PC-9 (cell line): ENCODE data around the gene PPARA. TPM values are rescaled to one million over a fixed set of nuclear protein-coding genes. Genes with fewer than 3 reads are reported as not detected.

ENCODE experiments used
- BruUV-seq: library from RNA; stranded (reverse); fragments of 400-500 nt; replicated peaks from 2 replicates; lab custom pipeline; 2021; lab: Mats Ljungman, UMichigan
- CTCF ChIA-PET: fragments of 300-600 bp; sonication (Branson Sonifier 250); formaldehyde crosslinking; loops from one replicate; lab custom pipeline; 2022; ENCODE audit warnings: antibody characterized with exemption; lab: Charles Lee
- POLR2A ChIA-PET: fragments of 300-600 bp; sonication (Branson Sonifier 250); formaldehyde crosslinking; loops from one replicate; lab custom pipeline; 2022; ENCODE audit warnings: antibody characterized with exemption; ENCODE audit not compliant: unreplicated experiment; lab: Charles Lee
- DNase-seq, 2 experiments: peaks; one replicate each; pipeline versions ENCODE4 v3.0.0 to v3.0.0-alpha.2; 2015 to 2022; ENCODE audit warnings: mixed read lengths in 1 of 2
- H2AFZ ChIP-seq: fragments of 200-600 bp; sonication (generic); 2 replicates; pipeline ENCODE4 v1.8.1; 2017; ENCODE audit warnings: antibody characterized with exemption
- H3F3A ChIP-seq: fragments of 200-600 bp; sonication (generic); 2 replicates; pipeline ENCODE4 v1.8.1; 2017; ENCODE audit warnings: antibody characterized with exemption, mild to moderate bottlenecking, low read depth; ENCODE audit not compliant: insufficient read depth
- H3K27ac ChIP-seq: fragments of 200-600 bp; sonication (generic); 2 replicates; pipeline ENCODE4 v1.6.1; 2016; ENCODE audit warnings: mixed run types
- H3K27me3 ChIP-seq: fragments of 200-600 bp; sonication (generic); 2 replicates; pipeline ENCODE4 v1.6.1; 2016; ENCODE audit warnings: low read depth, mixed run types; ENCODE audit not compliant: insufficient read depth
- H3K36me3 ChIP-seq: fragments of 200-600 bp; sonication (generic); 2 replicates; pipeline ENCODE4 v1.6.1; 2016; ENCODE audit warnings: low read depth, mixed run types
- H3K4me1 ChIP-seq: fragments of 200-600 bp; sonication (generic); replicated peaks from 2 replicates; pipeline ENCODE4 v1.6.1; 2016; ENCODE audit warnings: mixed run types; ENCODE audit not compliant: insufficient read depth
- H3K4me2 ChIP-seq: fragments of 200-600 bp; sonication (generic); 2 replicates; pipeline ENCODE4 v1.6.1; 2017; ENCODE audit warnings: mixed run types
- H3K4me3 ChIP-seq: fragments of 200-600 bp; sonication (generic); 2 replicates; pipeline ENCODE4 v1.6.1; 2016; ENCODE audit warnings: mixed run types
- H3K79me2 ChIP-seq: fragments of 200-600 bp; sonication (generic); 2 replicates; pipeline ENCODE4 v1.6.1; 2017; ENCODE audit warnings: low read depth, mixed run types
- H3K9me2 ChIP-seq: fragments of 200-600 bp; sonication (generic); 2 replicates; pipeline ENCODE4 v1.8.1; 2017; ENCODE audit warnings: mild to moderate bottlenecking; ENCODE audit not compliant: insufficient read depth
- H3K9me3 ChIP-seq: fragments of 200-600 bp; sonication (generic); 2 replicates; pipeline ENCODE4 v1.8.1; 2016; ENCODE audit warnings: low read depth; ENCODE audit not compliant: insufficient read depth
- H4K20me1 ChIP-seq: fragments of 200-600 bp; sonication (generic); 2 replicates; pipeline ENCODE4 v1.8.1; 2017; ENCODE audit not compliant: insufficient read depth
- EZH2 ChIP-seq: fragments of 200-600 bp; sonication (generic); IDR thresholded peaks from 2 replicates; pipeline ENCODE4 v1.8.0; 2017; ENCODE audit warnings: antibody characterized with exemption, low read depth
- intact Hi-C: fragments of 100-400 bp; cut with micrococcal nuclease; formaldehyde crosslinking; loops from one replicate; pipeline ENCODE4 v1.10.0; 2022; ENCODE audit not compliant: unreplicated experiment
- total RNA-seq: library from RNA; stranded (reverse); gene quantifications from 2 replicates; pipeline ENCODE4 v1.2.3, GENCODE V29; 2021
- TF ChIP-seq, protein P1 (sequence below): fragments of 200-600 bp; sonication (generic); conservative IDR thresholded peaks from 2 replicates; pipeline ENCODE4 v1.6.1; 2017; ENCODE audit warnings: mixed run types, antibody characterized with exemption, mild to moderate bottlenecking, moderate library complexity

PPARA gene
- total RNA-seq, 1 experiment from 2014 or later = 43.9 TPM

DNA sequence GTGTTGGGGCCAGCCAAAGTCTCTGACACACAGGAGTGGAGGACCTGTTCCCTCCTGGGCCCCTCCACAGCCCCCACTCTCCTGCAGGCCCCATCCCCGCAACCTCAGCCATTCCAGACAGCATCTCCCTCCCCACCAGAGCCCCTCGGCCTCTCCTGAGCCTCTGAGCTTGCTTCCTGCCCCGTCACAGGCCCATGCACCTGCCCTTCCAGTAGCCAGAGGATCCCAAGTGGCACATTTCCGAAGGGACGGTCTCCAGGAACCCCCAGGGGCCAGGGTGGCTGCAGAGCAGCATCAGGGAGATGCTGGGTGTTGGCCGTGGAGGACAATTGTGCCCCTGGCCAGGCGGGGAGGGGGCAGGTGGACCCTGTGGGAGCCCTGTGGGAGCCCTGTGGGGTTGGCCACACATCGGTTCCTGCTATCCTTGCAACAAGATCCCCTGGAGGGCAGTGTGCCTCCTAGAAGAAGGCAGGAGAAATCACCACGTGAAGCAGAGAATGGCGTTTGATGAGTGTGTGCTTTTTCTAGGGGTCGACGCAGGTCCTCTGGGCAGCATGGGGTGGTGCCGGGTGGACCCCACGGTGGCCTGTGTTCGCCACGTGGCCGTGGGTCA, 45.3 kb upstream of the PPARA start:
- intact Hi-C loops = loop anchor here (5.0 kb wide), 1 partner anchor 33 kb away; no protein-coding TSS in a partner anchor

DNA sequence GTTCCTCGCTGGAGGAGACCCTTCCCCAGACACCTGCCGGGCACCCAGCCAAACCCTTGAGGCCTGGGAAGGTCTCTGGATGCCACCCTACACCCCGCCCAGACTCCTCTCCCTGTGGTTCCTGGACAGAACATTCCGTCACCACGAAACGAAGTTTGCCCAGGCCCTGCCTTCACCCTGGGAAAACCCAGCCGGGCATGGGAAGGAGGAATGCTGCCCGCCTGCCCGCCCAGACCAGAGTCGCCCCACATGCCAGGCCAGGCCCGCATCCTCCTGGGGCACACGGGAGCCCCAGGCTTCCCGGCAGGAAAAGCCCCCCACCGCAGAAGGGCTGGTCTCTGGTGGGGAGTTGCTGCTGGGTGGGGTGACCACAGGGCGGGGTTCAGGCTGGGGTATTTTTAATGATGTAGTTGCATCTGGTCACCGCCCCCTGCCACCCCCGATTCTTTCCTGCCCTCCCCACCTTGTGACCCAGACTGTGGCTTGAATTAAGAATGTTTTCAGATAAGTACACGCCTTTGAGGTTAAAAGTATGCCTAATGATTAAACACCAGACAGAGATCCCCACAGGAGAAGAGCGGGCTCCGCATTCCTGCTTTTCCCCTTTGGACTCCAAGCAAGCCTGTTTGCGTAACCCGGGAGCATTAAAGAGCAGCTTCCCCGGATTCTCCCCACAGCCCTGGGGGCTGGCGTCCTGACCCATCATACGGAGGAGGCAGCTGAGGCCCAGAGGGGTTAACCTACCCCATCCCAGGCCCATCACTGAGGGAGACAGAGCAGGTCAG, 44.6 kb upstream of the PPARA start:
- intact Hi-C loops = loop anchor here (5.0 kb wide), 1 partner anchor 33 kb away; no protein-coding TSS in a partner anchor
- Histone ChIP-seq H3K36me3 (peaks cover 7% of the 10 kb centered on the region), H3K27ac (no peak overlapping the region), H2AFZ (no peak overlapping the region), H3K4me2 (no peak overlapping the region), H4K20me1 (peaks cover 6% of the 10 kb centered on the region; the same call in 1 of the 2 replicates), H3K27me3 (no peaks in the 10 kb centered on the region), H3K9me2 (no peaks in the 10 kb centered on the region), H3K4me3 (no peak overlapping the region), H3F3A (peaks cover 25% of the 10 kb centered on the region), H3K79me2 (no peaks in the 10 kb centered on the region), H3K9me3 (no peaks in the 10 kb centered on the region), H3K4me1 (peaks cover 5% of the 10 kb centered on the region; the same call in 1 of the 2 replicates)
- no peak for TF ChIP-seq EZH2
- TF ChIP-seq, protein P1, sequence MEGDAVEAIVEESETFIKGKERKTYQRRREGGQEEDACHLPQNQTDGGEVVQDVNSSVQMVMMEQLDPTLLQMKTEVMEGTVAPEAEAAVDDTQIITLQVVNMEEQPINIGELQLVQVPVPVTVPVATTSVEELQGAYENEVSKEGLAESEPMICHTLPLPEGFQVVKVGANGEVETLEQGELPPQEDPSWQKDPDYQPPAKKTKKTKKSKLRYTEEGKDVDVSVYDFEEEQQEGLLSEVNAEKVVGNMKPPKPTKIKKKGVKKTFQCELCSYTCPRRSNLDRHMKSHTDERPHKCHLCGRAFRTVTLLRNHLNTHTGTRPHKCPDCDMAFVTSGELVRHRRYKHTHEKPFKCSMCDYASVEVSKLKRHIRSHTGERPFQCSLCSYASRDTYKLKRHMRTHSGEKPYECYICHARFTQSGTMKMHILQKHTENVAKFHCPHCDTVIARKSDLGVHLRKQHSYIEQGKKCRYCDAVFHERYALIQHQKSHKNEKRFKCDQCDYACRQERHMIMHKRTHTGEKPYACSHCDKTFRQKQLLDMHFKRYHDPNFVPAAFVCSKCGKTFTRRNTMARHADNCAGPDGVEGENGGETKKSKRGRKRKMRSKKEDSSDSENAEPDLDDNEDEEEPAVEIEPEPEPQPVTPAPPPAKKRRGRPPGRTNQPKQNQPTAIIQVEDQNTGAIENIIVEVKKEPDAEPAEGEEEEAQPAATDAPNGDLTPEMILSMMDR = no peak
- no TSS peak for BruUV-seq
- ChIA-PET POLR2A (interaction anchor here (0.7 kb wide), 1 partner anchor 108 kb away, joined by 8 read pairs; no protein-coding TSS in a partner anchor), CTCF (no interaction called here)
- DNase-seq = peak in 1 of 2 experiments; percentile 86

More for the DNA sequence above, 45.3 kb upstream of the PPARA start:
- Histone ChIP-seq H4K20me1 (peaks cover 6% of the 10 kb centered on the region; the same call in 1 of the 2 replicates), H3K27ac (no peak overlapping the region), H3K9me2 (no peaks in the 10 kb centered on the region), H2AFZ (no peak overlapping the region), H3K27me3 (no peaks in the 10 kb centered on the region), H3F3A (peaks cover 19% of the 10 kb centered on the region), H3K4me2 (no peak overlapping the region), H3K79me2 (no peaks in the 10 kb centered on the region), H3K9me3 (no peaks in the 10 kb centered on the region), H3K36me3 (peaks cover 6% of the 10 kb centered on the region), H3K4me3 (no peak overlapping the region), H3K4me1 (peaks cover 5% of the 10 kb centered on the region; the same call in 1 of the 2 replicates)
- no TSS peak for BruUV-seq
- ChIA-PET POLR2A (no interaction called here), CTCF (no interaction called here)
- TF ChIP-seq, protein P1 = no peak
- TF ChIP-seq EZH2 = no peak
- DNase-seq = peak in 1 of 2 experiments; percentile 37

DNA sequence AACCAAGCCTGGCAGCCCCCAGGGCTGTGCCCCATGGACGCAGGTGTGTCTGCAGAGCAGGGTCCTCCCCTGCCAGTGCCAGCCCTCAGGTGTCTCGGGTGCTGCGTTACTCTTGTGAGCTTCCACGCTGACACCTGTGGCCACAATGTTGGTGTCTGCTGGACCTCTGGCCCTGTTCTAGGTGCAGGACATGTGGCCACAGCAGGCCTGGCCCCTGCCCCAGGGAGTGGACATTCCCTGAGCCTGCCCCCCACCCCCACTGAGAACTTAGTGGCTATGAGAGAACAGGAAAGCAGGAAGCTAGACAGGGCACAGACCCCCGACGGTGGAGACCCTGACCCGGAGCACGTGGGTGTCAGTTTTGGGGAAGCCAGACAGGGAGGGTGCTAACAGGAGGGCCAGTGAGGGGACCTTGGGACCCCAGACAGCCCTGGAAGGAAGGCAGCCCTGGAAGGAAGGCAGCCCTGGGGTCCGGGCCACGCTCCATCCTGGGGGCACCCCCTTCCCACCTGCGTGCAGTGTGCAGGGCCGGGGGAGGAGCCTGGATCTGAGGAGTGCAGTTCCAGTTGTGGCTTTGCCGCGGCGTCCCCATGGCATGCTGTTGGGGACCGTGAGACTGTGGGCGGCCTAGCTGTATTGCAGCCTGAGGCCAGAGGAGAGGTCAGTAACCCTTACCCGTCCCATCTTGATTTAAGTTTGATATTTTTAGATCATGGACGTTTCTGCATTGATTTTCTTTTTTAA, 43.9 kb upstream of the PPARA start:
- Histone ChIP-seq H3K27me3 (no peaks in the 10 kb centered on the region), H3F3A (peaks cover 31% of the 10 kb centered on the region), H3K79me2 (no peaks in the 10 kb centered on the region), H3K9me2 (no peaks in the 10 kb centered on the region), H3K4me3 (no peak overlapping the region), H3K36me3 (peaks cover 7% of the 10 kb centered on the region), H3K4me2 (no peak overlapping the region), H2AFZ (no peak overlapping the region), H3K4me1 (peaks cover 5% of the 10 kb centered on the region; the same call in 1 of the 2 replicates), H3K9me3 (no peaks in the 10 kb centered on the region), H4K20me1 (peaks cover 6% of the 10 kb centered on the region; the same call in 1 of the 2 replicates), H3K27ac (no peak overlapping the region)
- ChIA-PET POLR2A (interaction anchor here (0.7 kb wide), 1 partner anchor 109 kb away, joined by 8 read pairs; no protein-coding TSS in a partner anchor), CTCF (interaction anchor here (0.6 kb wide), 1 partner anchor 420 kb away, joined by 6 read pairs; no protein-coding TSS in a partner anchor)
- TSS peak; percentile 30 for BruUV-seq
- no peak for DNase-seq
- TF ChIP-seq EZH2 = no peak
- TF ChIP-seq, protein P1 = no peak
- intact Hi-C loops = loop anchor here (5.0 kb wide), 1 partner anchor 34 kb away; no protein-coding TSS in a partner anchor
